Measurements from ENCODE around the gene COL15A1. TPM values are rescaled to one million over a fixed set of nuclear protein-coding genes. Genes with fewer than 3 reads are reported as not detected.
"Not testable (repeated sequence)": the region's sequence is repeated elsewhere in the genome, so short reads cannot be mapped to it uniquely, and the experiment has no call there.

The COL15A1 gene
- total RNA-seq, 4 donors from 2014 or later, result 25.8 to 55.3 (median 36.0) TPM

- Histone ChIP-seq H3K9me3 (no peaks in the 10 kb centered on the region), H3K36me3 (no peaks in the 10 kb centered on the region), H3K4me3 (no peak overlapping the region), H3K4me1 (no peaks in the 10 kb centered on the region), H3K27ac (no peak overlapping the region), H3K27me3 (no peaks in the 10 kb centered on the region)
- no peak for TF ChIP-seq POLR2A (IDR thresholded peaks at IDR 0.05)
- TF ChIP-seq CTCF (IDR thresholded peaks at IDR 0.05), result no peak
- TF ChIP-seq EP300 (IDR thresholded peaks at IDR 0.05), result no peak
- no peak for DNase-seq (ENCODE audit: low spot score in 2 of 2)
- WGBS, 2 donors, result 82 to 87% methylated on average over 3 of the region's 3 CpGs
These were observed 149.7 kb downstream of the COL15A1 start for GRCh38 chr9:99093492-99093791.

GRCh38 chr9:99095565-99095964 is 151.9 kb downstream of the COL15A1 start:
- no peak for TF ChIP-seq EP300 (IDR thresholded peaks at IDR 0.05)
- TF ChIP-seq POLR2A (IDR thresholded peaks at IDR 0.05), result no peak
- TF ChIP-seq CTCF (IDR thresholded peaks at IDR 0.05), result no peak

GRCh38 chr9:99096409-99096808 is 152.7 kb downstream of the COL15A1 start:
- no peaks in the 10 kb centered on the region for H3K4me1 ChIP-seq
- H3K27ac ChIP-seq, result no peak overlapping the region
- no peaks in the 10 kb centered on the region for H3K9me3 ChIP-seq
- DNase-seq (ENCODE audit: low spot score in 2 of 2), result no peak
- H3K36me3 ChIP-seq, result no peaks in the 10 kb centered on the region
- no peak overlapping the region for H3K4me3 ChIP-seq
- TF ChIP-seq EP300 (IDR thresholded peaks at IDR 0.05) (no peak), CTCF (IDR thresholded peaks at IDR 0.05) (no peak), POLR2A (IDR thresholded peaks at IDR 0.05) (no peak)
- WGBS, 2 donors, result 79 to 86% methylated on average over 3 of the region's 3 CpGs
- no peaks in the 10 kb centered on the region for H3K27me3 ChIP-seq

More at GRCh38 chr9:99095565-99095964, 151.9 kb downstream of the COL15A1 start:
- H3K36me3 ChIP-seq, result no peaks in the 10 kb centered on the region
- H3K27ac ChIP-seq, result no peak overlapping the region
- whole genome bisulfite sequencing, 2 donors, result 74 to 75% methylated on average over 3 of the region's 3 CpGs
- H3K27me3 ChIP-seq, result no peaks in the 10 kb centered on the region
- DNase-seq (ENCODE audit: low spot score in 2 of 2), result no peak
- H3K4me1 ChIP-seq, result no peaks in the 10 kb centered on the region
- H3K4me3 ChIP-seq, result no peak overlapping the region
- no peaks in the 10 kb centered on the region for H3K9me3 ChIP-seq

- not testable (repeated sequence) for H3K27ac ChIP-seq; DNase-seq (ENCODE audit: low spot score in 2 of 2); H3K4me3 ChIP-seq; H3K27me3 ChIP-seq; H3K36me3 ChIP-seq; H3K9me3 ChIP-seq
- 89 to 94% methylated on average over 5 of the region's 5 CpGs for WGBS, 2 donors
- peaks cover 0 to 13% (median 2%) of the 10 kb centered on the region in 4 donors for H3K4me1 ChIP-seq
These were observed 156.3 kb downstream of the COL15A1 start for GRCh38 chr9:99099806-99100585.

GRCh38 chr9:99101271-99101670 is 157.6 kb downstream of the COL15A1 start:
- no peak for TF ChIP-seq CTCF (IDR thresholded peaks at IDR 0.05)
- no peak overlapping the region for H3K27ac ChIP-seq
- H3K36me3 ChIP-seq, result no peaks in the 10 kb centered on the region
- H3K9me3 ChIP-seq, result no peaks in the 10 kb centered on the region
- 96 to 97% methylated on average over 5 of the region's 5 CpGs for WGBS, 2 donors
- no peak overlapping the region for H3K4me3 ChIP-seq
- no peaks in the 10 kb centered on the region for H3K27me3 ChIP-seq
- DNase-seq (ENCODE audit: low spot score in 2 of 2), result no peak
- H3K4me1 ChIP-seq, result peaks cover 0 to 15% (median 2%) of the 10 kb centered on the region in 4 donors

Data from tibial nerve (tissue), 4 donors.